GM12878 (cell line): ENCODE measurements around the gene CAP2. TPM values are rescaled to one million over a fixed set of nuclear protein-coding genes. Genes with fewer than 3 reads are reported as not detected.
A peak's percentile ranks its signal among the peaks of the same experiment; 100 is the strongest.

Source experiments
- ATF3 ChIP-seq: IDR thresholded peaks from 2 replicates; pipeline ENCODE4 v1.6.1; 2011; ENCODE audit warnings: low read depth, mild to moderate bottlenecking, low read length, moderate library complexity, borderline replicate concordance; ENCODE audit errors: extremely low read depth
- ATF7 ChIP-seq: fragments of 450-650 bp; IDR thresholded peaks from 2 replicates; pipeline ENCODE4 v1.6.1; 2016; ENCODE audit warnings: low read depth, mild to moderate bottlenecking
- BMI1 ChIP-seq: fragments of 450-650 bp; IDR thresholded peaks from 2 replicates; pipeline ENCODE4 v1.6.1; 2016; ENCODE audit warnings: mild to moderate bottlenecking, moderate library complexity, borderline replicate concordance
- CBX3 ChIP-seq: fragments of 200-600 bp; sonication (generic); IDR thresholded peaks from 2 replicates; pipeline ENCODE4 v1.6.1; 2016; ENCODE audit warnings: low read depth, borderline replicate concordance
- CEBPZ ChIP-seq: fragments of 150-350 bp; IDR thresholded peaks from 2 replicates; pipeline ENCODE4 v1.6.1; 2016; ENCODE audit warnings: low read depth, low read length
- CHD1 ChIP-seq: IDR thresholded peaks from 2 replicates; pipeline ENCODE4 v1.6.1; 2012; ENCODE audit warnings: low read depth, low read length, improper control_type of control experiment
- CHD2 ChIP-seq: IDR thresholded peaks from 2 replicates; pipeline ENCODE4 v1.6.1; 2011; ENCODE audit warnings: low read depth, low read length, improper control_type of control experiment, borderline replicate concordance
- CREM ChIP-seq: IDR thresholded peaks from 2 replicates; pipeline ENCODE4 v1.6.1; 2014; ENCODE audit warnings: antibody characterized with exemption, low read depth
- EZH2 ChIP-seq: IDR thresholded peaks from 2 replicates; pipeline ENCODE4 v1.6.1; 2012; ENCODE audit warnings: low read depth, mild to moderate bottlenecking, control low read depth, inconsistent platforms, low read length, borderline replicate concordance; ENCODE audit not compliant: control insufficient read depth
- FOXK2 ChIP-seq: fragments of 450-650 bp; IDR thresholded peaks from 2 replicates; pipeline ENCODE4 v1.6.1; 2017; ENCODE audit warnings: mild to moderate bottlenecking, moderate library complexity
- HDGF ChIP-seq: fragments of 450-650 bp; IDR thresholded peaks from 2 replicates; pipeline ENCODE4 v1.6.1; 2016; ENCODE audit warnings: antibody characterized with exemption
- IKZF1 ChIP-seq: fragments of 450-650 bp; conservative IDR thresholded peaks from 2 replicates; pipeline ENCODE4 v1.6.1; 2017; ENCODE audit warnings: antibody characterized with exemption, mild to moderate bottlenecking
- JUNB ChIP-seq: IDR thresholded peaks from 2 replicates; pipeline ENCODE4 v1.6.1; 2016; ENCODE audit warnings: antibody characterized with exemption, mild to moderate bottlenecking
- KAT2A ChIP-seq: conservative IDR thresholded peaks from 2 replicates; pipeline ENCODE4 v1.6.1; 2011; ENCODE audit warnings: low read depth, low read length; ENCODE audit not compliant: control insufficient read depth
- LARP7 ChIP-seq: fragments of 450-650 bp; IDR thresholded peaks from 2 replicates; pipeline ENCODE4 v1.6.1; 2017; ENCODE audit warnings: mild to moderate bottlenecking
- MXI1 ChIP-seq: fragments of 150-350 bp; IDR thresholded peaks from 2 replicates; pipeline ENCODE4 v1.6.1; 2011; ENCODE audit warnings: low read depth, mild to moderate bottlenecking, inconsistent platforms, low read length, improper control_type of control experiment
- NR2C2 ChIP-seq: IDR thresholded peaks from 2 replicates; pipeline ENCODE4 v1.6.1; 2011; ENCODE audit warnings: borderline replicate concordance, low read depth; ENCODE audit not compliant: control insufficient read depth, insufficient read length
- POLR2AphosphoS5 ChIP-seq: IDR thresholded peaks from 2 replicates; pipeline ENCODE4 v1.6.1; 2011; ENCODE audit warnings: mild to moderate bottlenecking, low read length, inconsistent platforms
- SIN3A ChIP-seq: IDR thresholded peaks from 2 replicates; pipeline ENCODE4 v1.6.1; 2012; ENCODE audit warnings: low read depth, low read length, improper control_type of control experiment
- SIX5 ChIP-seq: IDR thresholded peaks from 2 replicates; pipeline ENCODE4 v1.6.1; 2011; ENCODE audit warnings: mild to moderate bottlenecking, low read depth, low read length, moderate library complexity; ENCODE audit not compliant: severe bottlenecking
- SKIL ChIP-seq: fragments of 450-650 bp; IDR thresholded peaks from 2 replicates; pipeline ENCODE4 v1.6.1; 2017; ENCODE audit warnings: mild to moderate bottlenecking, low read depth, inconsistent platforms; ENCODE audit not compliant: poor library complexity, severe bottlenecking
- SRF ChIP-seq, 2 experiments: IDR thresholded peaks; 2 replicates each; pipeline ENCODE4 v1.6.1; 2011; ENCODE audit warnings: low read depth in 2 of 2, low read length in 2 of 2, mild to moderate bottlenecking in 1 of 2, moderate library complexity in 1 of 2
- polyA plus RNA-seq, 11 experiments: library from polyadenylated mRNA; depleted of rRNA in 4 of 11; unstranded in 6 of 11; stranded (reverse) in 5 of 11; fragments of >200 nt; fragmentation: Nextera tagmentation in 4 of 11; fragmentation: Illumina TruSeq in 1 of 11; extraction: Ambion mirVana in 4 of 11; extraction: Trizol in 1 of 11; gene quantifications; 1 replicate in 1 of 11; 2 replicates in 10 of 11; pipeline versions ENCODE4 v1.2.1 to v1.2.3, GENCODE V29; 2011 to 2016; ENCODE audit warnings: inconsistent platforms in 2 of 11, missing spikeins in 2 of 11, low read depth in 1 of 11
- total RNA-seq, 4 experiments: library from RNA; depleted of rRNA in 3 of 4; stranded (reverse); fragments of >200 nt in 3 of 4; fragmentation: Illumina TruSeq in 1 of 4; extraction: Trizol in 1 of 4; gene quantifications; 2 replicates each; pipeline versions ENCODE4 v1.2.1 to v1.2.3, GENCODE V29; 2013 to 2021
- TF ChIP-seq, protein P1 (sequence below): fragments of 450-650 bp; IDR thresholded peaks from 2 replicates; pipeline ENCODE4 v1.6.1; 2018; ENCODE audit warnings: borderline replicate concordance, mild to moderate bottlenecking; ENCODE audit not compliant: partially characterized antibody

Gene CAP2
- total and polyA plus RNA-seq, 10 of the 15 experiments (the other 5 are each of a cell fraction or from before 2014, with no cell fraction given): 0.10 to 2.0 (median 0.15) TPM; not detected in 7

DNA sequence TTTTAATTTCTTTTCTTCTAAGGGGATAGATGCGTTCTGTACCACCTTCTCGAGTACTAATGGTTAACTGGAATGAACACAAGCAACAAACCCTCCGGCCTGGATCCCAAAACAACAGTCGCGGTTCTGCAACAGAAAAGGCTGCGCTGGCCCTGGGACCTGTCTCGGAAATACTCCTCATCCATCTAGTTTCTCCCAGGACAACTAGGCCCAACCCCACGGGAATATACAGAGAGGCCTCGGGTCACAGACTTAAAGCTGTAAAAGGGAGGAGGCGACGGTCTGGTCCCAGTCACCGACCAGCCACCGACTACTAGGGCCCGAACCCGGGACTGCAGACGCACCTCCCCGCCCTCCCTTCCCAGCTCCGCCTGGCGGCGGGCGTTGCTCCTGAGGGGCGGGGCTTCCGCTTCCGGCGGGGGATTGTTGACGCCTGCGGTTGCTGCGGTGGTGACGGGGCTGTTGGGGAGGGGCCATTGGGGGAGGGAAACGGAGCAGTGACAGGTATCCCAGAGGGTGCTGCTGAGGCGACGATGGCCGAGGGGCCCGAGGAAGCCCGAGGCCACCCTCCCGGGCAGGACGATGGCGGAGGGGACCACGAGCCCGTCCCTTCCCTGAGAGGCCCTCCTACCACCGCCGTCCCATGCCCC is 206.6 kb downstream of the CAP2 start, which contains the start of gene FAM8A1 (continued):
- TF ChIP-seq KAT2A (no peak), SRF (IDR thresholded peaks at IDR 0.05; ENCODE audit: low read depth in 2 of 2, low read length in 2 of 2) (0 out of 4 replicates have a peak, but pooled peaks of 1 of the 2 experiments have one; percentile 45), NR2C2 (no peak), BMI1 (no peak), LARP7 (no peak), POLR2AphosphoS5 (peak; percentile 26; the same call in 1 of the 2 replicates), FOXK2 (no peak), IKZF1 (peak; percentile 63; the same call in 1 of the 2 replicates), CBX3 (no peak), ATF3 (no peak), JUNB (no peak), EZH2 (no peak), CREM (peak; percentile 79), MXI1 (0 out of 2 replicates have a peak, but pooled peaks have one; percentile 4), HDGF (peak; percentile 45; the same call in 1 of the 2 replicates), SIX5 (no peak), ATF7 (peak; percentile 23; the same call in 1 of the 2 replicates), SIN3A (no peak), CHD1 (no peak), CEBPZ (no peak), CHD2 (peak; percentile 66), SKIL (no peak)
- TF ChIP-seq, protein P1, sequence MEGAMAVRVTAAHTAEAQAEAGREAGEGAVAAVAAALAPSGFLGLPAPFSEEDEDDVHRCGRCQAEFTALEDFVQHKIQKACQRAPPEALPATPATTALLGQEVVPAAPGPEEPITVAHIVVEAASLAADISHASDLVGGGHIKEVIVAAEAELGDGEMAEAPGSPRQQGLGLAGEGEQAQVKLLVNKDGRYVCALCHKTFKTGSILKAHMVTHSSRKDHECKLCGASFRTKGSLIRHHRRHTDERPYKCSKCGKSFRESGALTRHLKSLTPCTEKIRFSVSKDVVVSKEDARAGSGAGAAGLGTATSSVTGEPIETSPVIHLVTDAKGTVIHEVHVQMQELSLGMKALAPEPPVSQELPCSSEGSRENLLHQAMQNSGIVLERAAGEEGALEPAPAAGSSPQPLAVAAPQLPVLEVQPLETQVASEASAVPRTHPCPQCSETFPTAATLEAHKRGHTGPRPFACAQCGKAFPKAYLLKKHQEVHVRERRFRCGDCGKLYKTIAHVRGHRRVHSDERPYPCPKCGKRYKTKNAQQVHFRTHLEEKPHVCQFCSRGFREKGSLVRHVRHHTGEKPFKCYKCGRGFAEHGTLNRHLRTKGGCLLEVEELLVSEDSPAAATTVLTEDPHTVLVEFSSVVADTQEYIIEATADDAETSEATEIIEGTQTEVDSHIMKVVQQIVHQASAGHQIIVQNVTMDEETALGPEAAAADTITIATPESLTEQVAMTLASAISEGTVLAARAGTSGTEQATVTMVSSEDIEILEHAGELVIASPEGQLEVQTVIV: no peak
